NCI-H1048 (cell line): ENCODE results near the gene VEZT.
"Not testable (repeated sequence)": the region's sequence is repeated elsewhere in the genome, so short reads cannot be mapped to it uniquely, and the experiment has no call there.

Experiments used
- DNase-seq: peaks from one replicate; lab custom pipeline; 2025; lab: John Stamatoyannopoulos, UW

The VEZT gene

GRCh38 chr12:95224202-95225170, 6.9 kb downstream of the VEZT start:
- no peak for DNase-seq

- no peak for DNase-seq
Measured at GRCh38 chr12:95225645-95226212, 8.1 kb downstream of the VEZT start.

- DNase-seq = no peak
Measured at GRCh38 chr12:95227818-95228356, 10.3 kb downstream of the VEZT start.

- no peak for DNase-seq
Measured at GRCh38 chr12:95228617-95229016, 11.0 kb downstream of the VEZT start.

GRCh38 chr12:95229636-95230035, 12.0 kb downstream of the VEZT start:
- no peak for DNase-seq

- no peak for DNase-seq
Measured at GRCh38 chr12:95230313-95230712, 12.7 kb downstream of the VEZT start.

- DNase-seq = no peak
Measured at GRCh38 chr12:95231190-95231589, 13.6 kb downstream of the VEZT start.

GRCh38 chr12:95234187-95234586, 16.6 kb downstream of the VEZT start:
- DNase-seq = not testable (repeated sequence)

- not testable (repeated sequence) for DNase-seq
Measured at GRCh38 chr12:95235621-95236020, 18.0 kb downstream of the VEZT start.

- DNase-seq = no peak
Measured at GRCh38 chr12:95237315-95237714, 19.7 kb downstream of the VEZT start.

GRCh38 chr12:95238150-95238549, 20.5 kb downstream of the VEZT start:
- DNase-seq = no peak

- no peak for DNase-seq
Measured at GRCh38 chr12:95239216-95239615, 21.6 kb downstream of the VEZT start.

- DNase-seq = not testable (repeated sequence)
Measured at GRCh38 chr12:95239835-95240234, 22.2 kb downstream of the VEZT start.

GRCh38 chr12:95240556-95240955, 22.9 kb downstream of the VEZT start:
- DNase-seq = no peak

GRCh38 chr12:95241138-95241537, 23.5 kb downstream of the VEZT start:
- not testable (repeated sequence) for DNase-seq

- no peak for DNase-seq
Measured at GRCh38 chr12:95241761-95242506, 24.3 kb downstream of the VEZT start.

GRCh38 chr12:95243497-95244183, 26.0 kb downstream of the VEZT start:
- no peak for DNase-seq

- no peak for DNase-seq
Measured at GRCh38 chr12:95244350-95244749, 26.7 kb downstream of the VEZT start.

GRCh38 chr12:95248095-95248494, 30.5 kb downstream of the VEZT start:
- no peak for DNase-seq

GRCh38 chr12:95248604-95249360, 31.2 kb downstream of the VEZT start:
- DNase-seq = no peak

- no peak for DNase-seq
Measured at GRCh38 chr12:95253386-95253785, 35.8 kb downstream of the VEZT start.
